WTC11 (cell line): Measurements from ENCODE around the gene PHF12.

ENCODE experiments used
- NR3C1 ChIP-seq: sonication (generic); formaldehyde crosslinking; conservative IDR thresholded peaks from 2 replicates; pipeline ENCODE4 v1.8.1; 2023; ENCODE audit warnings: low read depth, mild to moderate bottlenecking, missing genetic modification reagents
- TF ChIP-seq, protein P1 (sequence below): sonication (generic); formaldehyde crosslinking; IDR thresholded peaks from 2 replicates; pipeline ENCODE4 v1.8.0; 2022; ENCODE audit warnings: mild to moderate bottlenecking, missing genetic modification reagents
- TF ChIP-seq, protein P2 (sequence below): fragments of 200-600 bp; IDR thresholded peaks from 2 replicates; pipeline ENCODE4 v1.8.0; 2022; ENCODE audit warnings: antibody characterized with exemption

GRCh38 chr17:28970879-28971278 lies 19.6 kb upstream of the PHF12 start:
- TF ChIP-seq, protein P1, sequence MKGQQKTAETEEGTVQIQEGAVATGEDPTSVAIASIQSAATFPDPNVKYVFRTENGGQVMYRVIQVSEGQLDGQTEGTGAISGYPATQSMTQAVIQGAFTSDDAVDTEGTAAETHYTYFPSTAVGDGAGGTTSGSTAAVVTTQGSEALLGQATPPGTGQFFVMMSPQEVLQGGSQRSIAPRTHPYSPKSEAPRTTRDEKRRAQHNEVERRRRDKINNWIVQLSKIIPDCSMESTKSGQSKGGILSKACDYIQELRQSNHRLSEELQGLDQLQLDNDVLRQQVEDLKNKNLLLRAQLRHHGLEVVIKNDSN: no peak
- TF ChIP-seq, protein P2, sequence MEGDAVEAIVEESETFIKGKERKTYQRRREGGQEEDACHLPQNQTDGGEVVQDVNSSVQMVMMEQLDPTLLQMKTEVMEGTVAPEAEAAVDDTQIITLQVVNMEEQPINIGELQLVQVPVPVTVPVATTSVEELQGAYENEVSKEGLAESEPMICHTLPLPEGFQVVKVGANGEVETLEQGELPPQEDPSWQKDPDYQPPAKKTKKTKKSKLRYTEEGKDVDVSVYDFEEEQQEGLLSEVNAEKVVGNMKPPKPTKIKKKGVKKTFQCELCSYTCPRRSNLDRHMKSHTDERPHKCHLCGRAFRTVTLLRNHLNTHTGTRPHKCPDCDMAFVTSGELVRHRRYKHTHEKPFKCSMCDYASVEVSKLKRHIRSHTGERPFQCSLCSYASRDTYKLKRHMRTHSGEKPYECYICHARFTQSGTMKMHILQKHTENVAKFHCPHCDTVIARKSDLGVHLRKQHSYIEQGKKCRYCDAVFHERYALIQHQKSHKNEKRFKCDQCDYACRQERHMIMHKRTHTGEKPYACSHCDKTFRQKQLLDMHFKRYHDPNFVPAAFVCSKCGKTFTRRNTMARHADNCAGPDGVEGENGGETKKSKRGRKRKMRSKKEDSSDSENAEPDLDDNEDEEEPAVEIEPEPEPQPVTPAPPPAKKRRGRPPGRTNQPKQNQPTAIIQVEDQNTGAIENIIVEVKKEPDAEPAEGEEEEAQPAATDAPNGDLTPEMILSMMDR: no peak
- no peak for TF ChIP-seq NR3C1 (CRISPR knock-in tag)
